K562 (cell line): ENCODE data around the gene DMBT1. TPM values are rescaled to one million over a fixed set of nuclear protein-coding genes. Genes with fewer than 3 reads are reported as not detected.
A peak's percentile ranks its signal among the peaks of the same experiment; 100 is the strongest.

Experiments
- ATAC-seq: fragments of 200-7000 bp; cut with Tn5 transposase; 3 replicates; pipeline ENCODE4 v1.9.1; 2020; ENCODE audit warnings: moderate library complexity
- BruUV-seq: library from RNA; stranded (reverse); fragments of 400-500 nt; replicated peaks from 2 replicates; lab custom pipeline; 2021; lab: Mats Ljungman, UMichigan
- CTCF ChIA-PET: fragments of 300-600 bp; formaldehyde crosslinking; extraction: SDS; loops from one replicate; lab custom pipeline; 2021; ENCODE audit warnings: low intra/inter-chr PET ratio; lab: Yijun Ruan, JAX
- POLR2A ChIA-PET: fragments of 300-600, 350-650 bp; sonication (Branson Sonifier 250); formaldehyde crosslinking; extraction: SDS; loops from one replicate; lab custom pipeline; 2021; ENCODE audit warnings: antibody characterized with exemption, inconsistent platforms; lab: Yijun Ruan, JAX
- DNase-seq, 4 experiments: peaks; one replicate each; pipeline versions ENCODE4 v3.0.0 to v3.0.0-alpha.2; 2011 to 2018; ENCODE audit warnings: low spot score in 3 of 4, mixed read lengths in 3 of 4; ENCODE audit errors: extremely low read depth in 1 of 4
- FAIRE-seq: peaks from 2 replicates; lab custom pipeline; 2011; peaks lifted over from hg19 to GRCh38; lab: Jason Lieb, UNC
- H2AFZ ChIP-seq: 2 replicates; pipeline ENCODE4 v1.6.0; 2011; ENCODE audit warnings: low read depth, low read length, control low read depth, inconsistent platforms
- H3K27ac ChIP-seq: fragments of 200-600 bp; 3 replicates; pipeline ENCODE4 v1.8.0; 2011; ENCODE audit warnings: low read depth, mild to moderate bottlenecking, control low read depth, inconsistent platforms, low read length, moderate library complexity, mixed read lengths; ENCODE audit errors: extremely low read depth
- H3K27me3 ChIP-seq, 2 experiments: fragments of 300-600 bp in 1 of 2; 2 replicates in 1 of 2; 3 replicates in 1 of 2; pipeline versions ENCODE4 v1.6.0 to v1.8.0; 2011; ENCODE audit warnings: inconsistent platforms in 2 of 2, low read length in 2 of 2, mild to moderate bottlenecking in 1 of 2, mixed read lengths in 1 of 2, moderate library complexity in 1 of 2; ENCODE audit not compliant: control insufficient read depth in 2 of 2, insufficient read depth in 2 of 2
- H3K36me3 ChIP-seq: fragments of 300-600 bp; 3 replicates; pipeline ENCODE4 v1.8.0; 2011; ENCODE audit warnings: mild to moderate bottlenecking, low read length, inconsistent platforms; ENCODE audit not compliant: control insufficient read depth, insufficient read depth
- H3K4me1 ChIP-seq, 2 experiments: fragments of 200-600 bp in 1 of 2; replicated peaks in 1 of 2; 2 replicates in 1 of 2; 3 replicates in 1 of 2; pipeline versions ENCODE4 v1.5.1 to v1.8.0; 2011; ENCODE audit warnings: inconsistent platforms in 2 of 2, low read length in 2 of 2, mild to moderate bottlenecking in 1 of 2, mixed read lengths in 1 of 2, moderate library complexity in 1 of 2; ENCODE audit not compliant: control insufficient read depth in 2 of 2, insufficient read depth in 2 of 2
- H3K4me2 ChIP-seq: 2 replicates; pipeline ENCODE4 v1.6.1; 2011; ENCODE audit warnings: low read length, control low read depth, inconsistent platforms, mixed read lengths; ENCODE audit not compliant: insufficient read depth
- H3K4me3 ChIP-seq: fragments of 200-600 bp; sonication (generic), shearing (Covaris generic); 2 replicates; pipeline ENCODE4 v1.5.1; 2016; ENCODE audit warnings: control low read depth, inconsistent platforms
- H3K79me2 ChIP-seq: fragments of 200-600 bp; 3 replicates; pipeline ENCODE4 v1.8.0; 2011; ENCODE audit warnings: low read length, inconsistent platforms; ENCODE audit not compliant: control insufficient read depth, insufficient read depth
- H3K9ac ChIP-seq, 2 experiments: 2 replicates each; pipeline versions ENCODE4 v1.6.0 to v1.6.1; 2011; ENCODE audit warnings: low read depth in 2 of 2, low read length in 2 of 2, control low read depth in 1 of 2, inconsistent platforms in 1 of 2, mild to moderate bottlenecking in 1 of 2, mixed read lengths in 1 of 2; ENCODE audit not compliant: insufficient read depth in 1 of 2
- H3K9me1 ChIP-seq: one replicate; pipeline ENCODE4 v1.6.0; 2011; ENCODE audit warnings: inconsistent platforms, mild to moderate bottlenecking, low read length, moderate library complexity; ENCODE audit not compliant: control insufficient read depth, insufficient read depth
- H3K9me3 ChIP-seq: replicated peaks from 2 replicates; pipeline ENCODE4 v1.5.1; 2011; ENCODE audit warnings: low read depth, low read length, inconsistent platforms; ENCODE audit not compliant: control insufficient read depth, insufficient read depth
- H4K20me1 ChIP-seq: replicated peaks from 2 replicates; pipeline ENCODE4 v1.6.1; 2011; ENCODE audit warnings: low read length, inconsistent platforms, mixed read lengths; ENCODE audit not compliant: control insufficient read depth, insufficient read depth
- CEBPB ChIP-seq: fragments of 450-650 bp; IDR thresholded peaks from 2 replicates; pipeline ENCODE4 v1.6.1; 2016; ENCODE audit warnings: missing genetic modification characterization, missing compliant biosample characterization
- CGGBP1 ChIP-seq: fragments of 250-450 bp; sonication (Bioruptor Pico); IDR thresholded peaks from 2 replicates; pipeline ENCODE4 v1.9.0; 2021; ENCODE audit warnings: mild to moderate bottlenecking
- CTCF ChIP-seq, 3 experiments: IDR thresholded peaks in 2 of 3; conservative IDR thresholded peaks in 1 of 3; 2 replicates each; pipeline ENCODE4 v1.5.1; 2011 to 2012; ENCODE audit warnings: low read length in 3 of 3, mild to moderate bottlenecking in 3 of 3, control low read depth in 2 of 3, improper control_type of control experiment in 1 of 3, inconsistent platforms in 1 of 3, low read depth in 1 of 3, mixed read lengths in 1 of 3, moderate library complexity in 1 of 3; ENCODE audit not compliant: insufficient read depth in 2 of 3
- DDX20 ChIP-seq: fragments of 450-650 bp; IDR thresholded peaks from 2 replicates; pipeline ENCODE4 v1.6.1; 2016; ENCODE audit warnings: missing genetic modification characterization, low read depth, mild to moderate bottlenecking, missing compliant biosample characterization, moderate library complexity
- HNRNPH1 ChIP-seq: fragments of 200-400 bp; formaldehyde crosslinking; optimal IDR thresholded peaks from 2 replicates; pipeline ENCODE3; 2017; ENCODE audit warnings: low read depth, mild to moderate bottlenecking, low read length, moderate library complexity
- IRF9 ChIP-seq: fragments of 450-650 bp; IDR thresholded peaks from 2 replicates; pipeline ENCODE4 v1.6.1; 2016; ENCODE audit warnings: missing biosample characterization, missing genetic modification characterization
- KDM2B ChIP-seq: fragments of 250-450 bp; sonication (Bioruptor Pico); IDR thresholded peaks from 2 replicates; pipeline ENCODE4 v1.8.0; 2021; ENCODE audit warnings: mild to moderate bottlenecking, moderate library complexity
- NR4A1 ChIP-seq, 2 experiments: fragments of 250-450 bp in 1 of 2; fragments of 450-650 bp in 1 of 2; sonication (Bioruptor Pico) in 1 of 2; IDR thresholded peaks; 2 replicates each; pipeline versions ENCODE4 v1.4.0 to v1.6.1; 2016 to 2020; ENCODE audit warnings: mild to moderate bottlenecking in 2 of 2, missing compliant biosample characterization in 1 of 2, missing genetic modification characterization in 1 of 2, moderate library complexity in 1 of 2
- RAD21 ChIP-seq, 2 experiments: fragments of 250-450 bp in 1 of 2; fragments of 450-650 bp in 1 of 2; sonication (Bioruptor Pico) in 1 of 2; formaldehyde crosslinking in 1 of 2; IDR thresholded peaks in 1 of 2; conservative IDR thresholded peaks in 1 of 2; 2 replicates each; pipeline versions ENCODE4 v1.4.0 to v1.8.0; 2020 to 2022; ENCODE audit warnings: mild to moderate bottlenecking in 2 of 2, moderate library complexity in 1 of 2
- SRSF7 ChIP-seq: fragments of 200-400 bp; formaldehyde crosslinking; optimal IDR thresholded peaks from 2 replicates; pipeline ENCODE3; 2017; ENCODE audit warnings: mild to moderate bottlenecking, low read depth, low read length
- STAG1 ChIP-seq: sonication (generic); formaldehyde crosslinking; IDR thresholded peaks from 2 replicates; pipeline ENCODE4 v1.5.0; 2020; ENCODE audit warnings: missing genetic modification reagents, borderline replicate concordance
- THRA ChIP-seq: fragments of 450-650 bp; IDR thresholded peaks from 2 replicates; pipeline ENCODE4 v1.6.1; 2017; ENCODE audit warnings: mild to moderate bottlenecking, moderate library complexity
- XRCC3 ChIP-seq: fragments of 450-650 bp; IDR thresholded peaks from 2 replicates; pipeline ENCODE4 v1.6.1; 2017; ENCODE audit warnings: mild to moderate bottlenecking, moderate library complexity
- ZC3H8 ChIP-seq: fragments of 450-650 bp; IDR thresholded peaks from 2 replicates; pipeline ENCODE4 v1.6.1; 2017
- ZNF121 ChIP-seq: sonication (generic); formaldehyde crosslinking; conservative IDR thresholded peaks from 2 replicates; pipeline ENCODE4 v1.8.0; 2022; ENCODE audit warnings: missing genetic modification reagents
- ZNF583 ChIP-seq: fragments of 250-450 bp; sonication (Bioruptor Pico); IDR thresholded peaks from 2 replicates; pipeline ENCODE4 v1.4.0; 2020
- ZNF77 ChIP-seq: fragments of 250-450 bp; sonication (Bioruptor Pico); IDR thresholded peaks from 2 replicates; pipeline ENCODE4 v1.5.0; 2020
- WGBS: fragments of 100-300 bp; shearing (Covaris generic); methylation state at CpG from one replicate; pipeline ENCODE4 v1.1.6; 2016; ENCODE audit warnings: low coverage, mixed read lengths; ENCODE audit not compliant: insufficient coverage; ENCODE audit errors: missing lambda C conversion rate; 5-methylcytosine and 5-hydroxymethylcytosine counted together
- in situ Hi-C: fragments of 300-500 bp; cut with MboI; formaldehyde crosslinking; loops from 4 replicates; pipeline ENCODE4 v1.15.0; 2018; ENCODE audit warnings: inconsistent platforms, mixed read lengths
- intact Hi-C: fragments of 100-400 bp; cut with micrococcal nuclease; formaldehyde crosslinking; loops from 2 replicates; pipeline ENCODE4 v1.14.2; 2022
- polyA plus RNA-seq, 8 experiments: library from polyadenylated mRNA; depleted of rRNA in 4 of 8; stranded (reverse) in 5 of 8; unstranded in 3 of 8; fragments of >200 nt; fragmentation: Nextera tagmentation in 2 of 8; fragmentation: Illumina TruSeq in 1 of 8; extraction: Ambion mirVana in 2 of 8; extraction: Trizol in 1 of 8; gene quantifications; 2 replicates each; pipeline versions ENCODE4 v1.2.1 to v1.2.3, GENCODE V29; 2011 to 2014; ENCODE audit warnings: inconsistent platforms in 1 of 8, missing spikeins in 1 of 8
- total RNA-seq, 7 experiments: library from RNA; depleted of rRNA in 6 of 7; stranded (reverse); fragments of >200 nt in 6 of 7; fragmentation: Illumina TruSeq in 2 of 7; extraction: Trizol in 2 of 7; gene quantifications; 2 replicates each; pipeline versions ENCODE4 v1.2.1 to v1.2.3, GENCODE V29; 2011 to 2021; ENCODE audit warnings: low replicate concordance in 1 of 7

DMBT1 gene
- total and polyA plus RNA-seq, 9 of the 15 experiments (the other 6 are each of a cell fraction or from before 2014, with no cell fraction given) = 0.01 to 0.07 TPM; not detected in 7

- Histone ChIP-seq H3K9me1 (no peaks in the 10 kb centered on the region), H4K20me1 (no peaks in the 10 kb centered on the region), H3K4me1 (no peaks in the 10 kb centered on the region), H3K27ac (no peak overlapping the region), H3K9me3 (no peaks in the 10 kb centered on the region), H3K4me2 (no peak overlapping the region), H3K9ac (no peak overlapping the region), H3K36me3 (no peaks in the 10 kb centered on the region), H2AFZ (no peak overlapping the region), H3K79me2 (no peaks in the 10 kb centered on the region), H3K4me3 (no peak overlapping the region), H3K27me3 (no peaks in the 10 kb centered on the region)
- POLR2A ChIA-PET = interaction anchor here (0.5 to 0.7 kb wide), 2 partner anchors 25 to 223 kb away, joined by 3 read pairs; no protein-coding TSS in a partner anchor
- ATAC-seq = peak; percentile 68; the same call in 2 of the 3 replicates
- CTCF ChIA-PET = interaction anchor here (0.7 to 1.4 kb wide), 5 partner anchors 93 to 286 kb away, joined by 3 to 8 read pairs (median 4); no protein-coding TSS in a partner anchor
- no TSS peak for BruUV-seq
- in situ Hi-C loops (no loop called here), intact Hi-C loops (loop anchor here (2.0 to 10.0 kb wide), 5 partner anchors 128 to 288 kb away; no protein-coding TSS in a partner anchor)
- WGBS = 19% methylated on average over 12 of the region's 13 CpGs
- peak; percentile 57 for FAIRE-seq
- DNase-seq = peak; percentile 16 to 63 (median 23)
- TF ChIP-seq ZNF121 (CRISPR knock-in tag) (no peak), CEBPB (tag) (no peak), RAD21 (CRISPR knock-in tag; conservative IDR thresholded peaks at IDR 0.05 in 1 of 2, IDR thresholded peaks at IDR 0.05 in 1 of 2) (peak; percentile 31 to 71; a peak in 3 of 4 replicates), XRCC3 (no peak), ZNF77 (no peak), IRF9 (no peak), ZNF583 (CRISPR knock-in tag) (no peak), SRSF7 (no peak), ZC3H8 (no peak), CTCF (IDR thresholded peaks at IDR 0.05 in 2 of 3, conservative IDR thresholded peaks at IDR 0.05 in 1 of 3; ENCODE audit: insufficient read depth in 2 of 3, low read depth in 1 of 3, low read length in 3 of 3) (peak; percentile 54 to 71 (median 65); a peak in 5 of 6 replicates), HNRNPH1 (no peak), STAG1 (CRISPR knock-in tag) (peak; percentile 48; the same call in 1 of the 2 replicates), CGGBP1 (no peak), DDX20 (tag) (no peak), NR4A1 (CRISPR knock-in tag; IDR thresholded peaks at IDR 0.05) (no peak), NR4A1 (tag; IDR thresholded peaks at IDR 0.05) (no peak), KDM2B (CRISPR knock-in tag) (no peak), THRA (no peak)
Measured at GRCh38 chr10:122565766-122566206, 5.2 kb downstream of the DMBT1 start.
